Measurements from ENCODE around the gene ELAVL3. TPM values are rescaled to one million over a fixed set of nuclear protein-coding genes. Genes with fewer than 3 reads are reported as not detected.

ELAVL3 gene
- total and polyA plus RNA-seq, 2 of the 8 experiments (the other 6 are each of a cell fraction or from before 2014, with no cell fraction given), result 0.80 to 1.0 TPM

DNA sequence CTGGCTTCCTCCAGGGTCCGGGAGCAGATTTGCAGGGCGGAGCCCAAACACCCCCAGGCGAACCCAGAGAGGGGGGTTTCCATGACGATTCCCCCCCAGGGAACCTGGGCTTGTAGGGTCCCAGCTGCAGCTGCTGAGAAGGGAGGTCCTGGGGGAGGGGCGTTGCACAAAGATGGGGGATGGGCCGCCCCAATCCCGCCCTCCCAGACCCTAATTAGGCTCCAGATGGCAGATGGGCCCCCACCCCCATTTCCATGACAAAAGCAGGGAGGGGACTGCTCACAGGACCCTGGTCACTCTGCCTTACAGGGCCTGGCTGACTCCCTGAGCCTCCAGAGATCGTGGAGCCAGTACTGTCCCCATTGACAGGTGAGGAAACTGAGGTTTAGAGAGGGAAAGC, 15.2 kb downstream of the ELAVL3 start:
- H3K9me3 ChIP-seq (ENCODE audit: insufficient read depth in 2 of 2, low read depth in 1 of 2, low read length in 1 of 2), result no peaks in the 10 kb centered on the region
- no peak overlapping the region for H3K4ac ChIP-seq (replicated peaks; ENCODE audit: insufficient read length, low read depth, low read length)
- no peak overlapping the region for H3K14ac ChIP-seq (ENCODE audit: insufficient read length)
- WGBS, 2 experiments (ENCODE audit: extremely low coverage in 1 of 2, insufficient coverage in 1 of 2, insufficient read length in 1 of 2, insufficient replicate concordance in 2 of 2, low coverage in 1 of 2, low lambda C conversion rate in 2 of 2, missing lambda C conversion rate in 1 of 2), result 88% methylated on average over 5 of the region's 8 CpGs; no CpG with 5 or more reads in 1 of the 2 experiments
- H3K18ac ChIP-seq (ENCODE audit: extremely low read depth, low read length), result no peak overlapping the region; the same call in none of the 2 replicates
- H3K4me1 ChIP-seq (replicated peaks in 1 of 4; ENCODE audit: control insufficient read depth in 3 of 4, insufficient read depth in 4 of 4, low read length in 3 of 4), result peaks cover 4 to 15% (median 10%) of the 10 kb centered on the region in 4 experiments; a peak in 6 of 7 replicates
- H3K23ac ChIP-seq (ENCODE audit: insufficient read length), result no peak overlapping the region
- no peaks in the 10 kb centered on the region for H3K36me3 ChIP-seq (ENCODE audit: control insufficient read depth in 2 of 4, insufficient read depth in 4 of 4, low read length in 3 of 4)
- no peaks in the 10 kb centered on the region for H3K27me3 ChIP-seq (replicated peaks in 1 of 4; ENCODE audit: control insufficient read depth in 3 of 4, extremely low read depth in 1 of 4, insufficient read depth in 3 of 4, low read length in 3 of 4)
- H4K91ac ChIP-seq (replicated peaks; ENCODE audit: insufficient read length, low read length), result peak overlapping the region; percentile 25
- no peak for DNase-seq (ENCODE audit: low read depth in 1 of 2, low spot score in 2 of 2)
- peak overlapping the region; percentile 40; the same call in 1 of the 2 replicates for H2BK5ac ChIP-seq (ENCODE audit: low read depth, low read length)
- H2BK15ac ChIP-seq (ENCODE audit: low read length), result no peak overlapping the region
- peaks cover 4% of the 10 kb centered on the region; the same call in 1 of the 2 replicates for H3K79me1 ChIP-seq (ENCODE audit: low read depth, low read length)
- H3K9ac ChIP-seq (replicated peaks in 1 of 4; ENCODE audit: extremely low read depth in 1 of 4, low read depth in 3 of 4, low read length in 3 of 4), result no peak overlapping the region
- peak overlapping the region; percentile 69; the same call in 1 of the 2 replicates for H4K8ac ChIP-seq (ENCODE audit: extremely low read depth, insufficient read depth, low read length)
- H2BK20ac ChIP-seq (ENCODE audit: low read length), result no peak overlapping the region
- H2BK12ac ChIP-seq (ENCODE audit: low read depth, low read length), result peak overlapping the region; percentile 44; the same call in 1 of the 2 replicates
- TF ChIP-seq SP1 (IDR thresholded peaks at IDR 0.05; ENCODE audit: low read depth, low read length) (peak; percentile 42; the same call in 1 of the 2 replicates), TCF12 (IDR thresholded peaks at IDR 0.05; ENCODE audit: low read depth, low read length) (peak; percentile 81; the same call in 1 of the 2 replicates), POU5F1 (IDR thresholded peaks at IDR 0.05; ENCODE audit: low read depth, low read length) (0 out of 2 replicates have a peak, but pooled peaks have one; percentile 69), GTF2F1 (IDR thresholded peaks at IDR 0.05; ENCODE audit: borderline replicate concordance, low read depth, low read length) (no peak)
- no peaks in the 10 kb centered on the region for H3K79me2 ChIP-seq (ENCODE audit: control insufficient read depth in 1 of 2, insufficient read depth in 2 of 2, low read length in 2 of 2)
- H4K5ac ChIP-seq (ENCODE audit: insufficient read length, low read depth, low read length), result peak overlapping the region; percentile 25
- H3K56ac ChIP-seq (replicated peaks; ENCODE audit: insufficient read length, low read depth, low read length), result no peak overlapping the region
- POLR2A ChIA-PET (ENCODE audit: partially characterized antibody), result no interaction called here
- no peak overlapping the region for H2AFZ ChIP-seq (ENCODE audit: low read length)
- no peak overlapping the region for H2BK120ac ChIP-seq (replicated peaks; ENCODE audit: low read depth, low read length)
- H3K23me2 ChIP-seq (ENCODE audit: low read depth, low read length), result peaks cover 9% of the 10 kb centered on the region; the same call in 1 of the 2 replicates
- CTCF ChIA-PET (ENCODE audit: partially characterized antibody), result no interaction called here
- no peak for FAIRE-seq
- H3K4me3 ChIP-seq (ENCODE audit: extremely low read depth in 1 of 4, insufficient read depth in 2 of 4, low read depth in 3 of 4, low read length in 4 of 4), result peak overlapping the region in 1 of 4 experiments; percentile 34; a peak in 1 of 8 replicates
- H4K20me1 ChIP-seq (replicated peaks in 1 of 2; ENCODE audit: control insufficient read depth in 1 of 2, insufficient read depth in 2 of 2, low read length in 2 of 2), result peaks cover 0 to 9% of the 10 kb centered on the region in 2 experiments
- H3K4me2 ChIP-seq (ENCODE audit: insufficient read depth in 1 of 2, low read depth in 2 of 2, low read length in 2 of 2), result peak overlapping the region; percentile 42 to 52
- H3K27ac ChIP-seq (ENCODE audit: low read depth, low read length), result no peak overlapping the region
- H2AK5ac ChIP-seq (ENCODE audit: low read depth, low read length), result no peak overlapping the region
